ENCODE results near the gene PANX1.

The PANX1 gene

DNA sequence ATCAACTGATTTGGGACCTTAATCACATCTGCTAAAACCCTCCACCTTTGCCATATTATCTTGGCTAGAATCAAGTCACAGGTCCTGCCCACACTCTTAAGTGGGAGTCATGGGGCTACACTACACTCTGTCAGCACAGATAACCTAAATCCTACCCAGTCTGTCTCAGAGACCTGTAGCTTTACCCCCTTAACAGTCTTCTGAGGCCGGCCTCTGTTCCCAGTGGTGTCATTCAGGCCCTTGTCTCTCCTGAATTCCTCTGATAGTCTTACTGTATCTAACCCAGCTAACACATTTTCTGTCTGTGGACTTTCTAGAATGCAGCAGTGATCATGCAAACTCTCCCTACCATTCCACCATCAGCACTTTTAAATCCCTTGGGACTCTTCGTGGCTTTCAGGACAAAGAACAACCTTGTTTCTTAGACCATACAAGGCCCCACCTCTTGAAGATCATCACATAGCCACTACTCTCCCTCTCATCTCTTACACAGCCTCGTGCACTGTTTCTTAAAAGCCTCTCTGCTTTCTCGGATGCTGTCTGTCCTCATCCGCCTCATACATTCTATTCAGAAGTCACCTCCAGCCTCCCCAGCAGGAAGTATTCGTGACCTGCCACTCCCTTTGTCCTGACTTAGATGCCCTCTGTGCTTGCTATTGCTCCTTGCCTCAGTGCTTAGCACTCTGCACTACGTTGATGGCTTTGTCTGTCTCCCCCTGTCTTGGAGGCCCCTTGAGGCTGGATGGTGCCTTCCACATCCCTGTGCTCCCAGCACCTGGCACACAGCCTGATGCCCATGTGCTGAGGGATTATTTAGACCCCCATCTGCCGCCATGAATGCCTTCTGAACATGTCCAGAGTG lies 57.9 kb downstream of the PANX1 start:
- DNase-seq, result no peak

GRCh38 chr11:94193288-94193687 lies 64.6 kb downstream of the PANX1 start:
- DNase-seq, result no peak

DNA sequence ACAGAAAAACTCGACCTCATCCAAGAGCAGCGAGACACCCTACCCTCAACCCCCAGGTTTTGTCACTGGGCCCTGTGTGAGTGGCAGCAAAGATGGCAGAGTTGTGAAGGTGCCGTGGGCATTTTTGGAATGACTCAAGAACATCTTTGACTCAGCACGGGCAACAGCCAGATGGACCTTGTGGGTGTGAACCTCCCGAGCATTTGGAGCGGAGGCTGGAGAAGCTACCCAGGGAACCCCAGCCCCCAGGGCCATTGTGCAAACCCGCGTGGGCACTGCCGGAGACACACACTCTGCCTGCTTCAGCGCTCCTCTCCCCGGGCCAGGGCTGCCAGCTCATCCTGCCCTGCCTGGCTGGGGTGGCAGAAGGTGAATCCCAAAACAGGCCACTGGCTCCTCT lies 66.1 kb downstream of the PANX1 start:
- no peak for DNase-seq

GRCh38 chr11:94196363-94196762 lies 67.7 kb downstream of the PANX1 start:
- no peak for DNase-seq

GRCh38 chr11:94198718-94199117 lies 70.1 kb downstream of the PANX1 start:
- no peak for DNase-seq

DNA sequence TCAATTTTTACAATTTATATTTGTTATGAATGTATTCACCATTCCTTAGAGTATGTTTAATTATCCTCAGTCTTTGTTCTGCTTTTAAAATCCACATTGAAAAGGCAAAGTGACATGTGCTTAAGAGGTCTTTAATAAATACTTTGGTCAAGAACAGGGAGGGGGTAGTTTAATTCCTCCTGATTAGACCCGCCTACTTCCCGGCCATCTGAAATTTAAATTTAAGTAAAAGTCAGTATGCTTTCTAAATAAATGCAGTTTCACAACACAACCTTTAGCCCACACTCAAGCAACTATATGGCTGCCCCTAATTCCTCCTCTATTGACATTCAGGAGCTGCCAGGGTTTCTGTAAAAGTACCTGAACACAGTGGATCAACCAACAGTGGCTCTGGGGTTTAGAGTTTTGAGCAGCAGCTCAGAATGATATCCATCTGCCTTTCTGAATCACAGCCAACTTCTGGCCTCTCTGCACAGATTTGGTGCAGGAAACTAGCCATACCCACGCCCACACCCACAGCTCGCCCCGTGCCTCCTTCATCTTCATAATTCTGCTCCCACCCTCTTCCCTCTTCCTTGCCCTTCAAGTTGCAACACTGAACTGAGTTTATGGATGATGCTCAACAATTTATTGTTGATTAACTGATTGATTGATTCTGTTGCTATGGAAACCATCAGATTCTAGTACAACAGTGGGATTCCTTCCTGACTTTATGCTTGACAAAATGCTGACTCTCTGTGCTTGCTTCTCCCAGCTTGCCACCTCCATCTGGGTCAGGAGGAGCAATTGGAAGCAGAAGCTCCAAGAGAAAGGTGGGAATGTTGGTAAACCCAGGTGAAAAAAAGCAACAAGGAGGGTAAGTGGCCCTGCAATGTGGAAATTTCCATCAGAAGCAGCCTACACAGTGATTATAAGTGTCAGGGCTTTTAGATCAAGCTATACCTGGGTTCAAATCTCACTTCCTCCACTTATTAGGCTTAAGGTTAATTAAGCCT lies 70.8 kb downstream of the PANX1 start:
- DNase-seq, result no peak

DNA sequence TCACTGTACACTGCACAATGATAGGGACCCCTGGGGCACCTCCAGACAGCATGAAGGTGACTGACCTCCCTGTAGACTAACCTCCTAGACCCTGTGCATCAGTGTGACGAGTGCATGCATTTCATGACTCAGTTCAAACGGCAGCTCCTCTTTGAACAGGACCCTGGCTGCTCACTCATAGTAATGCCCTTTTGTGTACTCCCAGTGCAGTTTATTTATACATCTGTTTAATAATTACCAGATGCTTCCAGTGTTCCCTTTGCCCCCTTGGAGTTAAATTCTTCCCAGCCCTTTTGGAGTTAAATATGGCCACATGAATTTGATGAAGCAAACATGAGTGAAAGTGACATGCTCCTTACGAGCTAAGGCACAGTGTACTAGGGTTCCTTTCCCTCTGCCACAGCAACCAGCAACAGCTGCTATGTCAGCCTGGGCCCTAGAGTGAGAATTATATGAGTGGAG lies 72.4 kb downstream of the PANX1 start:
- no peak for DNase-seq

DNA sequence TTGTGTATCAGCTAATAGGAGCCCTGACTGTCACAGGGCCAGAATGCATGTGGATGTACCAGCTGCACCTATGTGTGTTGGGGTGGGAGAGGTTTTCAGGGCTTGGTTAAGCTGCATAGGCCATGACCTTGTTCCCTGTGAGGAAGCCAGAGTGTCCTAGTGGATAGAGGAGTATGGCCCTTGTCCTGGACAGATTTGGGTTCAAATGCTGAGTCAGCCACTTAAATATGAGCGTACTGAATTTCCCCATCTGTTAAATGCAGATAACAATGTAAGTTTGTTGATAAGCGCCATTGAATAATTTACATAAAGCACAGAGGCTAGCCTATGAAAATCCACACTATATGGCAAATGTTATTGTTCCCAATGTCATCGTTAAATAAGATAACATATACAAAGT lies 74.4 kb downstream of the PANX1 start:
- DNase-seq, result no peak

DNA sequence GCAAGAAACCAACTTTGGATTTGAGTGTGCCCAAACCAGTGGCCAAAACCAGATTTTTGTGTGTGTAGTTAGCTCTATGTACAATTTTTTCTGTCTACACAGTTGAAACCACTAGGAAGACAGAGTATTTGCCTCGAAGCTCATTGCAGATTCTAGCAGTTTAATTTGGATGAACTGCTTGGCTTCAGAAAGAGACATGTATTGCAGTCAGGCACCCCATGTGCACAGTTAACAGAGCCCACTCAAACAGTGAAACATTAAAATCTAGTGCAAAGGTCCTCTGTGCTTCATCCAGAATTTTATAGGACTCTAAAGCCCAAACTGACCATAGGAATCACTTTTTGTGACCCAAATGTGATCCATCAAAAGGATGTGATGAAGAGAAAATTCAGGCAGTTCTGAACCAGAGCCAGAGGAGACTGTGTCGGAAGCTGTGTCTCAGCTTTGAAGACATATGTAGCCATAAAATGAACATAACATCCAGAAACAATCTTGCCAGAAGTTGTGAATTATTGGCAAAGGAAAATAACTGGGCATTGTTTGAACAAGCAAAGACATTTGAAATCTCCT lies 82.7 kb downstream of the PANX1 start:
- DNase-seq, result no peak

- no peak for DNase-seq
These were observed 84.3 kb downstream of the PANX1 start for GRCh38 chr11:94212898-94213297.

DNA sequence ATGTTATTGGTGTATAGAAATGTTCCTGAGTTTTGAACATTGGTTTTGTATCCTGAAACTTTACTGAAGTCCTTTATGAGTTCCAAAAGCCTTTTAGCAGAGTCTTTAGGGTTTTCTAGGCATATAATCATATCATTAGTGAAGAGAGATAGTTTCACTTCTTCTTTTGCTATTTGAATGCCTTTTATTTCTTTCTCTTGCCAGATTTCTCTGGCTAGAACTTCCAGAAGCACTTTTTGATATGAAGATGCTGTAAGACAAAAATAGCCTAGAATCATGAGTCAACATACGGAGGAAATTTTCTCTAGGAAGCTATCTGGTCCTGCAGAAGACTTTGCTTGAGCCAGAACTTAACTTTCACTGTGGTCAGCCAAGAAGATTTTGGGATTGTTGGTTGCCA lies 89.1 kb downstream of the PANX1 start:
- DNase-seq, result no peak

DNA sequence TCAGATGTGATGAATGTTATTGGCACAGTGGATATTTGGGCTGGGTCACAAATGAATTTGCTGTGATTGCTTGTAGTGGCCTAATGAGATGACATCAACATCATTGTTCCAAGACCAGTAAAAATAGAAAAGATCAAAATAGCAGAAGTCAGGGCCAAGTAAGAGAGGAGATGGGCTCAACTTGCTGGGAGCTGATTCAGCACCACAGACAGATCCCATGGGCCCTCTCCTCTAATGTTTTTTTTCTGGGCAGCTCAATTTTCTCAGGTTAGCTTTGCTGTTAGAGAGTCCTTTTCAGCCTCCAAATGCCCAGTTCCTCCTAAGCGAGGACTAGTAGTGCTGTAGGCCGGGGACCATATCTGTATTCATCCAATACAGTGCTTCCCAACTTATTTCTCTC lies 89.7 kb downstream of the PANX1 start:
- no peak for DNase-seq

GRCh38 chr11:94219771-94220170 lies 91.1 kb downstream of the PANX1 start:
- no peak for DNase-seq

DNA sequence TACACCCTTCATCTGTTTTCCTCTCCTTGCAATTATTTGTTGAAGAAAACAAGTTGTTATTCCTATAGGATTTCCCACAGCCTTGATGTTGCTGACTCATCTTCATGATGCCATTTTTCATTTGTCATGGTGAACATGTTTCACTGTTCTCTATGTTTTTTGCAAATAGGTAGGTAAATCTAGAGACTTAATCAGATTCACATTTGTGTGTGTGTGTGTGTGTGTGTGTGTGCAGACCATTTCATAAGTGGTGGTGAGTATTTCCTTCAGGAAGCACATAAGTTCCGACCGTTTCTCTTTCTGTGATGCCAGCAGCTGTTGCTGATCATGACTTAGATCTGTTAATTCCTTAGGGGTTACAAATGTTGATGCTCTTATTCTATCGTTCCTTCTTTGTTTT lies 95.4 kb downstream of the PANX1 start:
- DNase-seq, result no peak
